Nephron (organoid): ENCODE data around the gene IFNGR1.

Source experiments
- H3K27ac Mint-ChIP-seq, 3 experiments: 2 replicates each; pipeline ENCODE4 v1.8.0; 2020; ENCODE audit warnings: mixed read lengths in 3 of 3, mild to moderate bottlenecking in 2 of 3, moderate library complexity in 1 of 3
- H3K27me3 Mint-ChIP-seq: 2 replicates; pipeline ENCODE4 v1.8.0; 2021; ENCODE audit warnings: low read depth, mild to moderate bottlenecking, moderate library complexity, mixed read lengths
- H3K36me3 Mint-ChIP-seq: 2 replicates; pipeline ENCODE4 v1.8.0; 2020; ENCODE audit warnings: low read depth, mixed read lengths
- H3K4me1 Mint-ChIP-seq: 2 replicates; pipeline ENCODE4 v1.8.0; 2020; ENCODE audit warnings: mixed read lengths
- H3K4me3 Mint-ChIP-seq, 3 experiments: 2 replicates each; pipeline ENCODE4 v1.8.0; 2020; ENCODE audit warnings: mild to moderate bottlenecking in 3 of 3, mixed read lengths in 3 of 3, moderate library complexity in 2 of 3
- H3K9me3 Mint-ChIP-seq: 2 replicates; pipeline ENCODE4 v1.8.0; 2020; ENCODE audit warnings: mixed read lengths
- CTCF ChIP-seq, 3 experiments: fragments of 200-600 bp; sonication (generic); IDR thresholded peaks; one replicate each; pipeline ENCODE4 v1.5.0; 2021; ENCODE audit warnings: antibody characterized with exemption in 3 of 3; ENCODE audit not compliant: unreplicated experiment in 3 of 3

IFNGR1 gene

GRCh38 chr6:137197684-137198645 is 21.2 kb downstream of the IFNGR1 start:
- Mint-ChIP-seq H3K4me3 (no peak overlapping the region), H3K27ac (no peak overlapping the region)
- no peak for TF ChIP-seq CTCF (IDR thresholded peaks at IDR 0.05; ENCODE audit: unreplicated experiment in 3 of 3)

GRCh38 chr6:137193256-137194070 is 25.7 kb downstream of the IFNGR1 start:
- Mint-ChIP-seq H3K36me3 (peaks cover 16% of the 10 kb centered on the region), H3K9me3 (peaks cover 15% of the 10 kb centered on the region), H3K27me3 (no peaks in the 10 kb centered on the region), H3K27ac (no peak overlapping the region), H3K4me3 (no peak overlapping the region), H3K4me1 (peaks cover 5% of the 10 kb centered on the region)
- TF ChIP-seq CTCF (IDR thresholded peaks at IDR 0.05; ENCODE audit: unreplicated experiment in 3 of 3) = no peak

More at GRCh38 chr6:137197684-137198645, 21.2 kb downstream of the IFNGR1 start:
- no peaks in the 10 kb centered on the region for H3K9me3 Mint-ChIP-seq
- H3K4me1 Mint-ChIP-seq = peaks cover 5% of the 10 kb centered on the region
- peaks cover 42% of the 10 kb centered on the region for H3K36me3 Mint-ChIP-seq
- H3K27me3 Mint-ChIP-seq = no peaks in the 10 kb centered on the region

DNA sequence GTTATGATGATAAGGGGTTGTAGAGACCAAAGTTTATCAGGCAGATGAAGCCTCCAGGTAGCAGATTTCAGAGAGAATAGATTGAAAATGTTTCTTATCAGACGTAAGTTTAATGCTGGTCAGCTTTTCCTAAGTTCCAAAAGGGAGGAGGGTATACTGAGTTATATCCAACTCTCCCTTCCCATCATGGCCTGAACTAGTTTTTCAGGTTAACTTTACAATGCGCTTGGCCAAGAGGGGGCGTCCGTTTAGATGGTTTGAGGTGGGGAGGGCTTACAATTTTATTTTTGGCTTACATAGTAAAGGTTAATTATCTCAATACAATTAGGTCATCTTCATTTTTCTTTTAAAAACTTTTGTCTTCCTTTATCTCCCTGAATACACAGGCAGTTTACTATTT is 26.4 kb downstream of the IFNGR1 start:
- Mint-ChIP-seq H3K9me3 (peaks cover 18% of the 10 kb centered on the region), H3K27ac (no peak overlapping the region), H3K27me3 (no peaks in the 10 kb centered on the region), H3K36me3 (peaks cover 9% of the 10 kb centered on the region), H3K4me1 (peaks cover 5% of the 10 kb centered on the region), H3K4me3 (no peak overlapping the region)
- no peak for TF ChIP-seq CTCF (IDR thresholded peaks at IDR 0.05; ENCODE audit: unreplicated experiment in 3 of 3)

DNA sequence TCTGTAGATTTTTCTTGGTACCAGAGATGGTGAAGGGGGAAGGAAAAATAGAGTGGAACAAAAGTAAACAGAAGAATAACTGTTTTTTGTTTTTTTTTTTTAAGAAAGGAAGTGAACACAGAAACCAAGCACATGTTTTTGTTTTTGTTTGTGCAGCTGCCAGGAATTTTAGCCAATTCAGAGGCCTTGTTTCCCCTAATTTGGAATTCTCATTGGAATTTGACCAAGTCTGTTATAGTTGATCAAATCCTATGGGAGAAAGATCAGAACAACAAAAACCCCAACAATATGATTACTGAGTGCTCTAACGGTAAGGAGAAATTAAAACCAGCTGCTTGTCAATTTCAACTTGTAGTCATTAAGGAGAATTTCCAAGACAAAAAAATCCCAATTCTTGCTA is 27.5 kb downstream of the IFNGR1 start:
- H3K27ac Mint-ChIP-seq = no peak overlapping the region
- H3K36me3 Mint-ChIP-seq = peaks cover 7% of the 10 kb centered on the region
- H3K4me1 Mint-ChIP-seq = peaks cover 5% of the 10 kb centered on the region
- no peaks in the 10 kb centered on the region for H3K27me3 Mint-ChIP-seq
- H3K9me3 Mint-ChIP-seq = peaks cover 23% of the 10 kb centered on the region
- H3K4me3 Mint-ChIP-seq = no peak overlapping the region
- no peak for TF ChIP-seq CTCF (IDR thresholded peaks at IDR 0.05; ENCODE audit: unreplicated experiment in 3 of 3)

GRCh38 chr6:137191236-137191635 is 27.9 kb downstream of the IFNGR1 start:
- Mint-ChIP-seq H3K9me3 (peaks cover 25% of the 10 kb centered on the region), H3K27me3 (no peaks in the 10 kb centered on the region), H3K36me3 (peaks cover 4% of the 10 kb centered on the region), H3K4me3 (no peak overlapping the region), H3K4me1 (peaks cover 4% of the 10 kb centered on the region), H3K27ac (no peak overlapping the region)
- no peak for TF ChIP-seq CTCF (IDR thresholded peaks at IDR 0.05; ENCODE audit: unreplicated experiment in 3 of 3)
